Measurements from ENCODE around the gene MRPS35.

The MRPS35 gene

GRCh38 chr12:27779920-27780611 lies 69.4 kb downstream of the MRPS35 start, which contains the start of the genes KLHL42 and MANSC4:
TSS of gene KLHL42 (plus strand) at chr12:27780233. CDS start at chr12:27780331, 98 bp downstream.
TSS of gene MANSC4 (minus strand) at chr12:27780236. CDS start at chr12:27771276, 8,960 bp downstream.
- no peak for DNase-seq (ENCODE audit: extremely low read depth, low read depth)
- TF ChIP-seq CTCF (IDR thresholded peaks at IDR 0.05; ENCODE audit: low read depth, low read length, missing control alignments): no peak
- H3K4me3 ChIP-seq (replicated peaks; ENCODE audit: low read depth, low read length): peak within 1 kb of the TSS; percentile 71

GRCh38 chr12:27780612-27781408 lies 70.2 kb downstream of the MRPS35 start:
- DNase-seq (ENCODE audit: extremely low read depth, low read depth): no peak
- TF ChIP-seq CTCF (IDR thresholded peaks at IDR 0.05; ENCODE audit: low read depth, low read length, missing control alignments): no peak
- peak overlapping the region; percentile 71 for H3K4me3 ChIP-seq (replicated peaks; ENCODE audit: low read depth, low read length)

GRCh38 chr12:27781680-27782079 lies 71.0 kb downstream of the MRPS35 start:
- DNase-seq (ENCODE audit: extremely low read depth, low read depth): no peak
- peak overlapping the region; percentile 71 for H3K4me3 ChIP-seq (replicated peaks; ENCODE audit: low read depth, low read length)
- TF ChIP-seq CTCF (IDR thresholded peaks at IDR 0.05; ENCODE audit: low read depth, low read length, missing control alignments): no peak

GRCh38 chr12:27782481-27782880 lies 71.8 kb downstream of the MRPS35 start:
- H3K4me3 ChIP-seq (replicated peaks; ENCODE audit: low read depth, low read length): peak overlapping the region; percentile 71
- TF ChIP-seq CTCF (IDR thresholded peaks at IDR 0.05; ENCODE audit: low read depth, low read length, missing control alignments): no peak
- DNase-seq (ENCODE audit: extremely low read depth, low read depth): no peak

- H3K4me3 ChIP-seq (replicated peaks; ENCODE audit: low read depth, low read length): no peak overlapping the region
- no peak for TF ChIP-seq CTCF (IDR thresholded peaks at IDR 0.05; ENCODE audit: low read depth, low read length, missing control alignments)
- DNase-seq (ENCODE audit: extremely low read depth, low read depth): no peak
These were observed 75.4 kb downstream of the MRPS35 start for GRCh38 chr12:27785882-27786570.

- no peak for TF ChIP-seq CTCF (IDR thresholded peaks at IDR 0.05; ENCODE audit: low read depth, low read length, missing control alignments)
- no peak for DNase-seq (ENCODE audit: extremely low read depth, low read depth)
- no peak overlapping the region for H3K4me3 ChIP-seq (replicated peaks; ENCODE audit: low read depth, low read length)
These were observed 76.9 kb downstream of the MRPS35 start for GRCh38 chr12:27787559-27787958.

Measured in HFF-Myc (cell line).